K562 (cell line): ENCODE results near the gene DPP4. TPM values are rescaled to one million over a fixed set of nuclear protein-coding genes. Genes with fewer than 3 reads are reported as not detected.

Experiments
- ATAC-seq: fragments of 200-7000 bp; cut with Tn5 transposase; 3 replicates; pipeline ENCODE4 v1.9.1; 2020; ENCODE audit warnings: moderate library complexity
- BruUV-seq: library from RNA; stranded (reverse); fragments of 400-500 nt; replicated peaks from 2 replicates; lab custom pipeline; 2021; lab: Mats Ljungman, UMichigan
- CTCF ChIA-PET: fragments of 300-600 bp; formaldehyde crosslinking; extraction: SDS; loops from one replicate; lab custom pipeline; 2021; ENCODE audit warnings: low intra/inter-chr PET ratio; lab: Yijun Ruan, JAX
- POLR2A ChIA-PET: fragments of 300-600, 350-650 bp; sonication (Branson Sonifier 250); formaldehyde crosslinking; extraction: SDS; loops from one replicate; lab custom pipeline; 2021; ENCODE audit warnings: antibody characterized with exemption, inconsistent platforms; lab: Yijun Ruan, JAX
- DNase-seq, 4 experiments: peaks; one replicate each; pipeline versions ENCODE4 v3.0.0 to v3.0.0-alpha.2; 2011 to 2018; ENCODE audit warnings: low spot score in 3 of 4, mixed read lengths in 3 of 4; ENCODE audit errors: extremely low read depth in 1 of 4
- FAIRE-seq: peaks from 2 replicates; lab custom pipeline; 2011; peaks lifted over from hg19 to GRCh38; lab: Jason Lieb, UNC
- H2AFZ ChIP-seq: 2 replicates; pipeline ENCODE4 v1.6.0; 2011; ENCODE audit warnings: low read depth, low read length, control low read depth, inconsistent platforms
- H3K27ac ChIP-seq: fragments of 200-600 bp; 3 replicates; pipeline ENCODE4 v1.8.0; 2011; ENCODE audit warnings: low read depth, mild to moderate bottlenecking, control low read depth, inconsistent platforms, low read length, moderate library complexity, mixed read lengths; ENCODE audit errors: extremely low read depth
- H3K27me3 ChIP-seq, 2 experiments: fragments of 300-600 bp in 1 of 2; 2 replicates in 1 of 2; 3 replicates in 1 of 2; pipeline versions ENCODE4 v1.6.0 to v1.8.0; 2011; ENCODE audit warnings: inconsistent platforms in 2 of 2, low read length in 2 of 2, mild to moderate bottlenecking in 1 of 2, mixed read lengths in 1 of 2, moderate library complexity in 1 of 2; ENCODE audit not compliant: control insufficient read depth in 2 of 2, insufficient read depth in 2 of 2
- H3K36me3 ChIP-seq: fragments of 300-600 bp; 3 replicates; pipeline ENCODE4 v1.8.0; 2011; ENCODE audit warnings: mild to moderate bottlenecking, low read length, inconsistent platforms; ENCODE audit not compliant: control insufficient read depth, insufficient read depth
- H3K4me1 ChIP-seq, 2 experiments: fragments of 200-600 bp in 1 of 2; replicated peaks in 1 of 2; 2 replicates in 1 of 2; 3 replicates in 1 of 2; pipeline versions ENCODE4 v1.5.1 to v1.8.0; 2011; ENCODE audit warnings: inconsistent platforms in 2 of 2, low read length in 2 of 2, mild to moderate bottlenecking in 1 of 2, mixed read lengths in 1 of 2, moderate library complexity in 1 of 2; ENCODE audit not compliant: control insufficient read depth in 2 of 2, insufficient read depth in 2 of 2
- H3K4me2 ChIP-seq: 2 replicates; pipeline ENCODE4 v1.6.1; 2011; ENCODE audit warnings: low read length, control low read depth, inconsistent platforms, mixed read lengths; ENCODE audit not compliant: insufficient read depth
- H3K4me3 ChIP-seq: fragments of 200-600 bp; sonication (generic), shearing (Covaris generic); 2 replicates; pipeline ENCODE4 v1.5.1; 2016; ENCODE audit warnings: control low read depth, inconsistent platforms
- H3K79me2 ChIP-seq: fragments of 200-600 bp; 3 replicates; pipeline ENCODE4 v1.8.0; 2011; ENCODE audit warnings: low read length, inconsistent platforms; ENCODE audit not compliant: control insufficient read depth, insufficient read depth
- H3K9ac ChIP-seq, 2 experiments: 2 replicates each; pipeline versions ENCODE4 v1.6.0 to v1.6.1; 2011; ENCODE audit warnings: low read depth in 2 of 2, low read length in 2 of 2, control low read depth in 1 of 2, inconsistent platforms in 1 of 2, mild to moderate bottlenecking in 1 of 2, mixed read lengths in 1 of 2; ENCODE audit not compliant: insufficient read depth in 1 of 2
- H3K9me1 ChIP-seq: one replicate; pipeline ENCODE4 v1.6.0; 2011; ENCODE audit warnings: inconsistent platforms, mild to moderate bottlenecking, low read length, moderate library complexity; ENCODE audit not compliant: control insufficient read depth, insufficient read depth
- H3K9me3 ChIP-seq: replicated peaks from 2 replicates; pipeline ENCODE4 v1.5.1; 2011; ENCODE audit warnings: low read depth, low read length, inconsistent platforms; ENCODE audit not compliant: control insufficient read depth, insufficient read depth
- H4K20me1 ChIP-seq: replicated peaks from 2 replicates; pipeline ENCODE4 v1.6.1; 2011; ENCODE audit warnings: low read length, inconsistent platforms, mixed read lengths; ENCODE audit not compliant: control insufficient read depth, insufficient read depth
- BRD9 ChIP-seq: fragments of 450-650 bp; IDR thresholded peaks from 2 replicates; pipeline ENCODE4 v1.6.1; 2018; ENCODE audit warnings: low read depth; ENCODE audit not compliant: partially characterized antibody
- EP300 ChIP-seq: IDR thresholded peaks from 2 replicates; pipeline ENCODE4 v1.6.1; 2012; ENCODE audit warnings: low read length, improper control_type of control experiment
- HIVEP1 ChIP-seq: fragments of 250-450 bp; sonication (Bioruptor Pico); IDR thresholded peaks from 2 replicates; pipeline ENCODE4 v1.4.0; 2020; ENCODE audit warnings: mild to moderate bottlenecking
- KLF6 ChIP-seq: fragments of 250-450 bp; sonication (Bioruptor Pico); IDR thresholded peaks from 2 replicates; pipeline ENCODE4 v1.4.0; 2020; ENCODE audit warnings: mild to moderate bottlenecking, moderate library complexity, borderline replicate concordance
- NR3C1 ChIP-seq: sonication (generic); formaldehyde crosslinking; IDR thresholded peaks from 2 replicates; pipeline ENCODE4 v1.8.1; 2022; ENCODE audit warnings: missing genetic modification reagents
- TSHZ1 ChIP-seq: fragments of 250-450 bp; sonication (Bioruptor Pico); IDR thresholded peaks from 2 replicates; pipeline ENCODE4 v1.4.0; 2020; ENCODE audit warnings: mild to moderate bottlenecking, moderate library complexity
- ZNF143 ChIP-seq: sonication (generic); formaldehyde crosslinking; IDR thresholded peaks from 2 replicates; pipeline ENCODE4 v1.9.0; 2022; ENCODE audit warnings: mild to moderate bottlenecking, missing genetic modification reagents
- ZNF232 ChIP-seq: sonication (generic); formaldehyde crosslinking; IDR thresholded peaks from 2 replicates; pipeline ENCODE4 v1.8.0; 2022; ENCODE audit warnings: mild to moderate bottlenecking, missing genetic modification reagents
- ZNF511 ChIP-seq: sonication (generic); formaldehyde crosslinking; IDR thresholded peaks from 2 replicates; pipeline ENCODE4 v1.8.0; 2022; ENCODE audit warnings: mild to moderate bottlenecking, missing genetic modification reagents
- ZNF584 ChIP-seq: fragments of 200-800 bp; sonication (Bioruptor generic); IDR thresholded peaks from 2 replicates; pipeline ENCODE4 v1.6.1; 2016; ENCODE audit warnings: low read depth, mild to moderate bottlenecking, missing genetic modification characterization, missing compliant biosample characterization
- ZNF740 ChIP-seq, 3 experiments: fragments of 200-800 bp in 1 of 3; sonication (Bioruptor generic) in 1 of 3; sonication (generic) in 1 of 3; formaldehyde crosslinking in 1 of 3; IDR thresholded peaks; 2 replicates each; pipeline versions ENCODE4 v1.6.1 to v1.8.0; 2016 to 2022; ENCODE audit warnings: mild to moderate bottlenecking in 2 of 3, missing compliant biosample characterization in 2 of 3, missing genetic modification characterization in 2 of 3, missing genetic modification reagents in 1 of 3
- WGBS: fragments of 100-300 bp; shearing (Covaris generic); methylation state at CpG from one replicate; pipeline ENCODE4 v1.1.6; 2016; ENCODE audit warnings: low coverage, mixed read lengths; ENCODE audit not compliant: insufficient coverage; ENCODE audit errors: missing lambda C conversion rate; 5-methylcytosine and 5-hydroxymethylcytosine counted together
- in situ Hi-C: fragments of 300-500 bp; cut with MboI; formaldehyde crosslinking; loops from 4 replicates; pipeline ENCODE4 v1.15.0; 2018; ENCODE audit warnings: inconsistent platforms, mixed read lengths
- intact Hi-C: fragments of 100-400 bp; cut with micrococcal nuclease; formaldehyde crosslinking; loops from 2 replicates; pipeline ENCODE4 v1.14.2; 2022
- polyA plus RNA-seq, 8 experiments: library from polyadenylated mRNA; depleted of rRNA in 4 of 8; stranded (reverse) in 5 of 8; unstranded in 3 of 8; fragments of >200 nt; fragmentation: Nextera tagmentation in 2 of 8; fragmentation: Illumina TruSeq in 1 of 8; extraction: Ambion mirVana in 2 of 8; extraction: Trizol in 1 of 8; gene quantifications; 2 replicates each; pipeline versions ENCODE4 v1.2.1 to v1.2.3, GENCODE V29; 2011 to 2014; ENCODE audit warnings: inconsistent platforms in 1 of 8, missing spikeins in 1 of 8
- total RNA-seq, 7 experiments: library from RNA; depleted of rRNA in 6 of 7; stranded (reverse); fragments of >200 nt in 6 of 7; fragmentation: Illumina TruSeq in 2 of 7; extraction: Trizol in 2 of 7; gene quantifications; 2 replicates each; pipeline versions ENCODE4 v1.2.1 to v1.2.3, GENCODE V29; 2011 to 2021; ENCODE audit warnings: low replicate concordance in 1 of 7

DPP4 gene
- total and polyA plus RNA-seq, 9 of the 15 experiments (the other 6 are each of a cell fraction or from before 2014, with no cell fraction given), result 0.11 TPM; not detected in 8

DNA sequence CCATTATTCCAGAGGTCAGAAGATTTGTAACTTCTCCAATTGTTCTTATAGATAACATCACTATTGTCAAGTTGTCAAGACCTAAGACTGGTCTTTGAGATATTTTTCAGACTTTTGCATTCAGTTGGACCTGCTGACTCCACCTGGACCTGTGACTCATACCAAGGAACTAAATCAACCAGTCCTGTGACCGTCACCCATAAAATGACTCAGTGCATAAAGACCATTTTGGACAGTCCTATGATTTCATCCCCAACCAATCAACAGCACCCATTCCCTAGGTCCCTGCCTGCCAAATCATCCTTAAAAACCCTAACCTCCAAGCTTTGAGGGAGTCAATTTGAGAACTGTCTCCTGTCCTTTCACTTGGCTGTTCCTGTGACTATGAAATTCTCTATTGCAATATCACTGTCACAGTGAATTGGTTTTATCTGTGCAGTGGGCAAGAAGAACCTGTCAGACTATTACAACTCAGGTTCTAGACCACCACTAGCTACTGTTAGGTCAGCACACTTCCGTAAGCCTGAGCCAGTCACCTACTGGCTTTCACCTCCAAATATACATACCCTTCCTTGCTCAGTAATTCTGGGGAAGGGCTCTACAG, 17.1 kb downstream of the DPP4 start:
- Histone ChIP-seq H3K27me3 (no peaks in the 10 kb centered on the region), H3K9me3 (no peaks in the 10 kb centered on the region), H3K27ac (no peak overlapping the region), H2AFZ (no peak overlapping the region), H3K79me2 (no peaks in the 10 kb centered on the region), H4K20me1 (no peaks in the 10 kb centered on the region), H3K4me2 (no peak overlapping the region), H3K9me1 (no peaks in the 10 kb centered on the region), H3K36me3 (no peaks in the 10 kb centered on the region), H3K9ac (no peak overlapping the region), H3K4me3 (no peak overlapping the region), H3K4me1 (no peaks in the 10 kb centered on the region)
- ChIA-PET CTCF (no interaction called here), POLR2A (no interaction called here)
- intact Hi-C loops, result no loop called here
- FAIRE-seq (no peak), DNase-seq (no peak), ATAC-seq (no peak)
- no TSS peak for BruUV-seq
- 0% methylated on average over 2 of the region's 2 CpGs for WGBS
- in situ Hi-C loops, result no loop called here
- TF ChIP-seq NR3C1 (CRISPR knock-in tag), result no peak
- TF ChIP-seq EP300, result no peak
- no peak for TF ChIP-seq HIVEP1 (CRISPR knock-in tag)
- no peak for TF ChIP-seq KLF6 (CRISPR knock-in tag)

DNA sequence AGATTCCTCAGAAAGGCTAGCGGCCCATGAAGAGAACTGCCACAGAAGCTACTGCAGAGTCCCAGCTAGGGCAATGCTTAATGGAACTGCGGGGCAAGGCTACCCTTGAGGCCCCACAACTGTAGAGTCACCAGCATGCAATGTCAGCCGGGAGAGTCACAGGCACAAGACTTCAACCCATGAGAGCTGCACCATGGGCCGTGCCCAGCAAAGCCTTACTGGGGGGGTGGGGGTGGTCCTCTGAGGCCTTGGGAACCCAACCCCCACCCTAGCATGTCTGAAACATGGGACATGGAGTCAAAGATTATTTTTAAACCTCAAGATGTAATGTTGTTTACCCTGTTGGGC, 20.2 kb downstream of the DPP4 start:
- BruUV-seq, result no TSS peak
- no peak for DNase-seq
- Histone ChIP-seq H3K9me1 (no peaks in the 10 kb centered on the region), H3K79me2 (no peaks in the 10 kb centered on the region), H3K4me3 (no peak overlapping the region), H3K9ac (no peak overlapping the region), H3K9me3 (no peaks in the 10 kb centered on the region), H3K4me1 (no peaks in the 10 kb centered on the region), H2AFZ (no peak overlapping the region), H3K27me3 (no peaks in the 10 kb centered on the region), H3K36me3 (no peaks in the 10 kb centered on the region), H3K27ac (no peak overlapping the region), H3K4me2 (no peak overlapping the region), H4K20me1 (no peaks in the 10 kb centered on the region)
- CTCF ChIA-PET, result no interaction called here
- no peak for ATAC-seq
- in situ Hi-C loops, result no loop called here
- 2% methylated on average over 4 of the region's 4 CpGs for WGBS
- intact Hi-C loops, result no loop called here
- POLR2A ChIA-PET, result no interaction called here
- no peak for FAIRE-seq
- TF ChIP-seq ZNF740 (CRISPR knock-in tag; IDR thresholded peaks at IDR 0.05) (no peak), ZNF740 (tag; IDR thresholded peaks at IDR 0.05) (no peak), ZNF143 (CRISPR knock-in tag) (no peak), ZNF511 (CRISPR knock-in tag) (no peak), ZNF232 (no peak), ZNF584 (CRISPR knock-in tag) (no peak), BRD9 (no peak), TSHZ1 (CRISPR knock-in tag) (no peak)
